ENCODE results near the gene PIP4K2C.

PIP4K2C gene

DNA sequence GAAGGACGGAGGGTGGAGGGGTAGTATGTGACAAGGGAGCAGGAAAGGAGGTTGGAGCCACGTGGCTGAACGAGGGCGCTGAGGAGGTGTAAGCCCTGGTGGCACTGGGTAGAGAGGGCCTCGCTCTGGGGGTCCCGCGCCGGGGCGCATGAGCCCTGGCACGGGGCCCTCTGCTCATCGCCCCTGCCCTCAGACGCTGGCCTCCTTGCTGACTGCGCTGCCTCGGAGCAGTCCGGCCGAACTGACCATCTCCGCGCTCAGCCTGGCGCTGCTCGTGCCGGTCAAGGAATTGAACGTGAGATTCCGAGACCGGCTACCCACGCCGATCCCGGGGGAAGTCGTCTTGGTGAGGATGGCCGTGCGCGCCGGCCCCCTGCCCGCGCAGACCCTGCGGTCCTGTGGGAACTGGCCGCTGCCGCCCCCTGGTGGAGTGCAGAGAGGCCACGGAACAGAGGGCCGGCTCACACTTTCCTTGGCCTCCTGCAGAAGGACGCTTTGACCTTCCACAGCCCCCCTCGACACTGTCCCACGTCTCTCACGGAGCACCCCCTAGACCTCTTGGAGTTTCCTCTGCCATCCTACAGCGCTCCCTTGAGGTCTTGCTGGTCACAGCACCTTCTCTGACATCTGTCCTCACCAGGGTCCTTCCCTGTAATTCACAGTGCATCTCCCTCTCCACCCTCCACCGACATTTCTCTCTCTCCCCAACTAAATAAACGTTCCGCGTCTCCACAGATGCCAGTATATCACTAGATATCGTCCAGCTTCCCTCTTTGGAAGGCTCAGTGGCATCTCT lies 30.7 kb downstream of the PIP4K2C start:
- DNase-seq (ENCODE audit: low read depth in 2 of 2) = no peak

DNA sequence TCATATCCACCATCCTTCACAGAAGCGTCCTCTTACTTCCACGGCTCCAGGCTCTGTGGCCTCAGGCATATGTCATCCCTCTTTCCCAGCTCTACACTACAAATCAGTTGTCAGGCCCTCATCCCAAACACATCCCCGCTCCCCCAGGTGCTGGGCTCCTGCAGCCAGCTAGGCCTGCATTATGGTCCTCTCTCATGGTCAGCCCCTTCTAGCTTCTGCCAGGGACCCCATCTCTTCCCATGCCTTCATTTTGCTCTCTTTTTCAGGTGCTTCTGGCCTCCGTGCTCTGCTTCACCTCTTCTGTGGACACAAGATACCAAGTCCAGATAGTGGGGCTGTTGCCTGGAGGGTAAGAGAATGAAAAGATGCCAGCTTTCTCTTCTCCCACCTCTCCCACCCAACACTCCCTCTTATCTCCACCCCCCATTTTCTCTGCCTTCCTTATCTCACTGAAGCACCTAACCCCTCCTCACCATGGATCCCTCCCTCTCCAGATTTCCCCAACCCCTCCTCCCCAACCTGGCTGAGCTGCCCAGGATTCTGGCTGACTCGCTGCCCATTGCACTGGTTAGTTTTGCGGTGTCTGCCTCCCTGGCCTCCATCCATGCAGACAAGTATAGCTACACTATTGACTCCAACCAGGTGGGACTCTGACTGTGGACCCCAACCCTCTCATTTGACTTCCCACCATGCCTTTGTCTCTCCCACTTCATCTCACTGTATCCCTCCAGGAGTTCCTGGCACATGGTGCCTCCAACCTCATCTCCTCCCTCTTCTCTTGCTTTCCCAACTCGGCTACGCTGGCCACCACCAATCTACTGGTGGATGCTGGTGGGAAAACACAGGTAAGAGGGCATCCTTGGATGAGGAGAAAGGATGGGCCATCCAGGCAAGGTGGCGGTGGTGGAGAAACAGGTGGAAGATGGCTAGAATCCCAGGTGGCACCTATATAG lies 31.6 kb downstream of the PIP4K2C start:
- DNase-seq (ENCODE audit: low read depth in 2 of 2) = no peak

GRCh38 chr12:57623385-57623784 lies 32.4 kb downstream of the PIP4K2C start:
- no peak for DNase-seq (ENCODE audit: low read depth in 2 of 2)

- no peak for DNase-seq (ENCODE audit: low read depth in 2 of 2)
These were observed 32.9 kb downstream of the PIP4K2C start for GRCh38 chr12:57623811-57624390.

DNA sequence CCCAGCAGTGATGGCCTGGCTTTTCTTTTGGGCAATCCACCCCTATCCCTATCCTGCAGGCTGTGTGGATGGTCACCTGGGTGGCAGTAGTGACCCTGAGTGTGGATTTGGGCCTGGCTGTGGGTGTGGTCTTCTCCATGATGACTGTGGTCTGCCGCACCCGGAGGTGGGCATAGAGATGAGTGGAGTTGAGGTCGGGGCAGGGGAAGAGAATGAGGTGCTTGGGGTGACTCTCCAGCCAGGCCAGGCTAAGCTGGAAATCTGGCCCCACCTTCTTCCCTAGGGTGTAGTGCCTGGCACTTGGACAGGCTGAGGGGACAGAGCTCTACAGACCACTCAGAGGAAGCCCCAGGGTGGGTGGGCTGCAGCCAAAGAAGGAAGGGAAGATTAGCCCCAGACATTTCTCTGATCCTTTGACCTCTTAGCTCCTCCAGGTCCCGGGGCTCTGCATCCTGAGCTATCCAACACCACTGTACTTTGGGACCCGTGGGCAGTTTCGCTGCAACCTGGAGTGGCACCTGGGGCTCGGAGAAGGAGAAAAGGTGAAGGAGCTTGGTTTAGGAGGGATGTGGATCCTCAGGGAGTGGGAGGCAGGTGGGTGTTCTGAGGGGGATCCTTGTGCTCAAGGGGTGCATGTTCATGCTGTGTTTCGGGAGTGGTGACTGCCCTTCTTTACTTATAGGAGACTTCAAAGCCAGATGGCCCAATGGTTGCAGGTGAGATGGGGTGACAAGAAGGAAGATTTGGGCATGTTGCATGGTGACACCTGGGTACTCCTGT lies 33.6 kb downstream of the PIP4K2C start:
- DNase-seq (ENCODE audit: low read depth in 2 of 2) = no peak

DNA sequence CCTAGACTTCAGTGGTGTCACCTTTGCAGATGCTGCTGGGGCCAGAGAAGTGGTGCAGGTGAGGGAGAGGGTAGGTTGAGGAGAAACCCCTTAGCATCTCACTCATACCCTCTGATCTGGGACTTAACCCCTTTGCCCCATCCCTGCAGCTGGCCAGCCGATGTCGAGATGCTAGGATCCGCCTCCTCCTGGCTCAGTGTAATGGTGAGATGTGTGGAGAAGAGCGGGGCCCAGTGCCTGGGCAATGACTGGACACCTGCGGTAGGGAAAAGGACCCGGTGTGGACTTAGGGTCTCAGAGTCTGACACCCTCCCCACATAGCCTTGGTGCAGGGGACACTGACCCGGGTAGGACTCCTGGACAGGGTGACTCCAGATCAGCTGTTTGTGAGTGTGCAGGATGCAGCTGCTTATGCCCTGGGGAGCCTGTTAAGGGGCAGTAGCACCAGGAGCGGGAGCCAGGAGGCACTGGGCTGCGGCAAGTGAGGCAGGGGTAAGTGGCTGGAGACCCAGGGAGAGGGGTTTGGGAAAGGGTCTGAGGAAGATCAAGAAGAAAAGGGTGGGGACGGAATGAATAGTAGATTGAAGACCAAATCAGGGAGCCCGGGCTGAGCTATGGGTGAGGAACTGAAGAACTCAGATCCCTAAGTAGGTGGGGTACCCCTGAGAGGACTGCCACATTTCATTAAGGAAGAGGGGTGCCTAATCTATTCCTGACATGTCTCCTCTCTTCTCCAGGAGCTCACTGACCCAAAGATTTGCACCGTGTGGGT lies 34.5 kb downstream of the PIP4K2C start:
- no peak for DNase-seq (ENCODE audit: low read depth in 2 of 2)

GRCh38 chr12:57626111-57626920 lies 35.3 kb downstream of the PIP4K2C start:
- no peak for DNase-seq (ENCODE audit: low read depth in 2 of 2)

GRCh38 chr12:57626921-57627445 lies 36.0 kb downstream of the PIP4K2C start:
- no peak for DNase-seq (ENCODE audit: low read depth in 2 of 2)

- DNase-seq (ENCODE audit: low read depth in 2 of 2) = no peak
These were observed 36.7 kb downstream of the PIP4K2C start for GRCh38 chr12:57627501-57628279.

- DNase-seq (ENCODE audit: low read depth in 2 of 2) = no peak
These were observed 37.5 kb downstream of the PIP4K2C start for GRCh38 chr12:57628280-57629191.

DNA sequence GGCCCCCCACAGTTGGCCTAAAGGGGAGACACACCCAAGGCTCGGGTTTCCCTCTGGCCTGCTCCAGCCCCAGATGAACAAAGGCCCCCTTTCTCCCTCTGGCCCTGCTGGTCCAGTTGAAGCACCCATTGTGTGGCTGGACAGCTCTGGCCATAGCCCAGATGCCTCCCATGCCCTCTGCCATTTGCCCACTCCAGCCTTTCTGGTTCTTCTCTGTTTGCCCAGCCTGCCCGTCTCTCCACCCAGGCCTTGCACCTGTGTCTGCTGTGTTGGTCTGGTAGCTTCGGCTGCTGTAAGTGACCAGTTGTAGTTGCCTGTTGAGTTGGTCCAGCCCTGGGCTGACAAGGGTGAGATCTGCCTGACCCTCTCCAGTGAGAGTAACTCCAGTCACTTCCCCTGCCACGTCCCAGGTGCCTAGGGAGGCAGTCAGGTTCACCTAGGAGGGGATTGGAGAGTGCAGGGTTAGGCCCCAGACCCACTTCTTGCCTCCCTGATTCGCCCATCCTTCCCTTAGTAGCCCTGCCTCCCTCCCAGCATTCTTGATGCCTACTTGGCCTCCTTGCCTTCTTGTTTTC lies 39.0 kb downstream of the PIP4K2C start:
- DNase-seq (ENCODE audit: low read depth in 2 of 2) = no peak

GRCh38 chr12:57630891-57631433 lies 40.0 kb downstream of the PIP4K2C start:
- no peak for DNase-seq (ENCODE audit: low read depth in 2 of 2)

GRCh38 chr12:57631566-57632072 lies 40.6 kb downstream of the PIP4K2C start:
- no peak for DNase-seq (ENCODE audit: low read depth in 2 of 2)

- DNase-seq (ENCODE audit: low read depth in 2 of 2) = no peak
These were observed 41.3 kb downstream of the PIP4K2C start for GRCh38 chr12:57632073-57632957.

- DNase-seq (ENCODE audit: low read depth in 2 of 2) = peak in 1 of 2 experiments; percentile 62
These were observed 42.2 kb downstream of the PIP4K2C start, which contains the start of gene B4GALNT1 for GRCh38 chr12:57632958-57633840. B4GALNT1 (minus strand) TSS chr12:57633201; CDS start chr12:57632132, 1,069 bp downstream.
